Measurements from ENCODE around the gene SLC39A10. TPM values are rescaled to one million over a fixed set of nuclear protein-coding genes. Genes with fewer than 3 reads are reported as not detected.

The SLC39A10 gene
- total and polyA plus RNA-seq, 7 donors, result 0.60 to 15.4 (median 9.6) TPM

DNA sequence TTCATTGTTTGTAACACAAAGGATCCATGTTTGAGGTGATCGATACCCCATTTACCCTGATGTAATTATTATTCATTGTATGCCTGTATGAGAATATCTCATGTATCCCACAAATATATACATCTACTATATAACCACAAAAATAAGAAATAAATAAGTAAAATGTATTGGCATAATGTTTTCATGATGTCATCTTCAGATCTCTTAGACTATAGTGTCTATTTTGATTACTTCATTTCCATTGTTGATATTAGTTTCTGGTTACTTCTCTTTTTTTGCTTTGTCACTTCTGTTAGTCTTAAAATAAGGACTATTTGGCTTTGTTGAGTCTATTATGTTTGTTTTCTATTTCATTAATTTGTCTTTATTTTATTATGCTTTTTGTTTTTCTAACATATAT, 109.7 kb downstream of the SLC39A10 start:
- H3K27me3 ChIP-seq, result no peaks in the 10 kb centered on the region
- no peaks in the 10 kb centered on the region for H3K36me3 ChIP-seq
- H3K4me1 ChIP-seq, result no peaks in the 10 kb centered on the region
- H3K9me3 ChIP-seq, result peaks cover 0 to 6% (median under 1%) of the 10 kb centered on the region in 4 donors
- no peak overlapping the region for H3K4me3 ChIP-seq
- intact Hi-C loops (cut with DNase I), result no loop called here
- DNase-seq, result no peak
- TF ChIP-seq, protein P1, sequence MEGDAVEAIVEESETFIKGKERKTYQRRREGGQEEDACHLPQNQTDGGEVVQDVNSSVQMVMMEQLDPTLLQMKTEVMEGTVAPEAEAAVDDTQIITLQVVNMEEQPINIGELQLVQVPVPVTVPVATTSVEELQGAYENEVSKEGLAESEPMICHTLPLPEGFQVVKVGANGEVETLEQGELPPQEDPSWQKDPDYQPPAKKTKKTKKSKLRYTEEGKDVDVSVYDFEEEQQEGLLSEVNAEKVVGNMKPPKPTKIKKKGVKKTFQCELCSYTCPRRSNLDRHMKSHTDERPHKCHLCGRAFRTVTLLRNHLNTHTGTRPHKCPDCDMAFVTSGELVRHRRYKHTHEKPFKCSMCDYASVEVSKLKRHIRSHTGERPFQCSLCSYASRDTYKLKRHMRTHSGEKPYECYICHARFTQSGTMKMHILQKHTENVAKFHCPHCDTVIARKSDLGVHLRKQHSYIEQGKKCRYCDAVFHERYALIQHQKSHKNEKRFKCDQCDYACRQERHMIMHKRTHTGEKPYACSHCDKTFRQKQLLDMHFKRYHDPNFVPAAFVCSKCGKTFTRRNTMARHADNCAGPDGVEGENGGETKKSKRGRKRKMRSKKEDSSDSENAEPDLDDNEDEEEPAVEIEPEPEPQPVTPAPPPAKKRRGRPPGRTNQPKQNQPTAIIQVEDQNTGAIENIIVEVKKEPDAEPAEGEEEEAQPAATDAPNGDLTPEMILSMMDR (IDR thresholded peaks at IDR 0.05), result no peak
- TF ChIP-seq POLR2A (IDR thresholded peaks at IDR 0.05), result no peak
- H3K27ac ChIP-seq, result no peak overlapping the region
- 98 to 100% methylated on average over 1 of the region's 1 CpG for WGBS, 2 donors

DNA sequence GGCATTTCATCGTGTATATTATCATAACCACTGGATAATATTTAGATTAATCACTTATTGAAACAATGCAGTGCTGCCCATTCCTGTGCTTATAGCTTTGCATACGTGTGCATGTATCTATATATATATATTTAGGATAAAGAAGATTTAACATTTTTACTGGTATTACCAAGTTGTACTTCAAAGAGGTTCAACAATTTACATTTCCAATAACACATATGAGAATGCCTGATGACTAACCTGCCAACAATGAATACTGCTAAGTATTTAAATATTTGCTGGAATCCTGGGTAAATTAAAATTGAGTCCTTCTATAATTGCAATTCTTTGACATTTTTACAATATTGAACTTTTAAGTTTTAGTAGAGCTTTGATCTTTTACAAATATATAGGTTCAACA, 111.4 kb downstream of the SLC39A10 start:
- H3K4me1 ChIP-seq, result no peaks in the 10 kb centered on the region
- WGBS, 2 donors, result 66 to 79% methylated on average over 2 of the region's 2 CpGs
- DNase-seq, result no peak
- no peak overlapping the region for H3K4me3 ChIP-seq
- no peaks in the 10 kb centered on the region for H3K27me3 ChIP-seq
- no peak overlapping the region for H3K27ac ChIP-seq
- TF ChIP-seq EP300 (IDR thresholded peaks at IDR 0.05) (no peak), POLR2A (IDR thresholded peaks at IDR 0.05) (no peak), POLR2AphosphoS5 (IDR thresholded peaks at IDR 0.05) (no peak)
- TF ChIP-seq, protein P1 (IDR thresholded peaks at IDR 0.05), result no peak
- no peaks in the 10 kb centered on the region for H3K36me3 ChIP-seq
- intact Hi-C loops (cut with DNase I), result no loop called here
- peaks cover 0 to 6% (median under 1%) of the 10 kb centered on the region in 4 donors for H3K9me3 ChIP-seq

DNA sequence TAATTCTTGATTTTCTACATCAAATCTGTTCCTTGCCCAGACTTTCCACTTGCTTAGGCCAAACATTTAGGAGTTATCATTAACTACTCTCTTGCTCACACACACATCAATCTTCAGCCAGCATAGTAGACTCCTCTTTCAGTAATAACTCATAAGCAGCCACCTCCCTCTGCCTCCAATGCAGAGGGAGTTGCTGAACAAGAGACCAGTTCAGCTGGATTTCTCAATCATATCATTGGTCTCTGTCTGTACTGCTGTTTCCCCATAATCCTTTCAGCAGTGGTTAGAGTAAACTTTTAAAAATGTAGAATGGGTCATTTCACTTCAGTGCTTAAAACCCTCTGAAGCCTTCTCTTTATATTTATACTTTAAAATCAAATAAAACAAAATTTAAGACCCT, 112.9 kb downstream of the SLC39A10 start:
- Histone ChIP-seq H3K27me3 (no peaks in the 10 kb centered on the region), H3K36me3 (no peaks in the 10 kb centered on the region), H3K27ac (no peak overlapping the region), H3K4me1 (no peaks in the 10 kb centered on the region), H3K9me3 (peaks cover 0 to 3% (median under 1%) of the 10 kb centered on the region in 4 donors), H3K4me3 (no peak overlapping the region)
- DNase-seq, result no peak
- TF ChIP-seq EP300 (IDR thresholded peaks at IDR 0.05), result no peak
- intact Hi-C loops (cut with DNase I), result no loop called here

DNA sequence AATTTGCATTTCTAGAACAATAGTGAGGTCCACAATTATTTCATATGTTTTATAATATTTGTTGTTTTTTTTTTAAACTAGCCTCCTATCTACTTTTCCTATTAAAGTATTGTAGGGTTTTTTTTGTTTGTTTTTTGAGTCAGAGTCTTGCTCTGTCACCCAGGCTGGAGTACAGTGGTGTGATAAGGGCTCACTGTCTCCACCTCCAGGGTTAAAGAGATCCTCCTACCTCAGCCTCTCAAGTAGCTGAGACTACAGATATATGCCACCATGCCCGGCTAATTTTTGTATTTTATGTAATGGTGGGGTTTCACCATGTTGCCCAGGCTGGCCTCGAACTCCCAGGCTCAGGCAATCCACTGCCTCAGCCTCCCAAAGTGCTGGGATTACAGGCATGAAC, 122.5 kb downstream of the SLC39A10 start:
- no peak for DNase-seq
- intact Hi-C loops (cut with DNase I), result no loop called here
- 78 to 87% methylated on average over 2 of the region's 2 CpGs for WGBS, 2 donors
- Histone ChIP-seq H3K4me1 (no peaks in the 10 kb centered on the region), H3K27ac (no peak overlapping the region), H3K9me3 (no peaks in the 10 kb centered on the region), H3K4me3 (no peak overlapping the region), H3K27me3 (no peaks in the 10 kb centered on the region), H3K36me3 (no peaks in the 10 kb centered on the region)
- TF ChIP-seq POLR2A (IDR thresholded peaks at IDR 0.05) (no peak), EP300 (IDR thresholded peaks at IDR 0.05) (no peak), POLR2AphosphoS5 (IDR thresholded peaks at IDR 0.05) (no peak)
- TF ChIP-seq, protein P1 (IDR thresholded peaks at IDR 0.05), result no peak

DNA sequence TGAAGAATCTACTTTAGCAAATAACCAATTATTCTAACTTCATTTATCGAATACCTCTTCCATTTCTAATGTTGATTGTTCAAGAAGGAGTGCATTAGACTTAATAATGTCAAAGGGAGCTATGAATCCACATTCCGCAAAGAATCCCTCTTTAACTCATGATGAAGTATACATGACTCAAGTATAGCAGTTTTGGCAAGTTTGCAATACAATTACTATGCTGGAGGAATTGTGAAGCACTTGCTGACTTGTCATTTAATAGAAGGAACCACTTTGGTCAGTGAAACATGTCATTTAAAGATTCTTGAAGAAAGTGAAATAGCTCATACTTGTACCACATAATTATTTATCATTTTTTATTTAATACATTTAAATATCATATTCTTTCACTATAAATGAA, 125.1 kb downstream of the SLC39A10 start:
- 95% methylated on average over 2 of the region's 2 CpGs for WGBS, 2 donors
- H3K4me1 ChIP-seq, result no peaks in the 10 kb centered on the region
- H3K27ac ChIP-seq, result no peak overlapping the region
- TF ChIP-seq POLR2A (IDR thresholded peaks at IDR 0.05), result no peak
- no peak for TF ChIP-seq POLR2AphosphoS5 (IDR thresholded peaks at IDR 0.05)
- no peaks in the 10 kb centered on the region for H3K36me3 ChIP-seq
- DNase-seq, result no peak
- no peak overlapping the region for H3K4me3 ChIP-seq
- no peaks in the 10 kb centered on the region for H3K27me3 ChIP-seq
- no peaks in the 10 kb centered on the region for H3K9me3 ChIP-seq
- intact Hi-C loops (cut with DNase I), result no loop called here

Small RNAs within 50 kb of the gene (small RNA-seq; reads per million reads assigned to genes)
- gene RNU6-915P, result 0 reads per million in 3 donors

All from sigmoid colon (tissue), 7 donors.